ENCODE data around the gene SULT1A2.
"Not testable (repeated sequence)": the region's sequence is repeated elsewhere in the genome, so short reads cannot be mapped to it uniquely, and the experiment has no call there.

SULT1A2 gene

DNA sequence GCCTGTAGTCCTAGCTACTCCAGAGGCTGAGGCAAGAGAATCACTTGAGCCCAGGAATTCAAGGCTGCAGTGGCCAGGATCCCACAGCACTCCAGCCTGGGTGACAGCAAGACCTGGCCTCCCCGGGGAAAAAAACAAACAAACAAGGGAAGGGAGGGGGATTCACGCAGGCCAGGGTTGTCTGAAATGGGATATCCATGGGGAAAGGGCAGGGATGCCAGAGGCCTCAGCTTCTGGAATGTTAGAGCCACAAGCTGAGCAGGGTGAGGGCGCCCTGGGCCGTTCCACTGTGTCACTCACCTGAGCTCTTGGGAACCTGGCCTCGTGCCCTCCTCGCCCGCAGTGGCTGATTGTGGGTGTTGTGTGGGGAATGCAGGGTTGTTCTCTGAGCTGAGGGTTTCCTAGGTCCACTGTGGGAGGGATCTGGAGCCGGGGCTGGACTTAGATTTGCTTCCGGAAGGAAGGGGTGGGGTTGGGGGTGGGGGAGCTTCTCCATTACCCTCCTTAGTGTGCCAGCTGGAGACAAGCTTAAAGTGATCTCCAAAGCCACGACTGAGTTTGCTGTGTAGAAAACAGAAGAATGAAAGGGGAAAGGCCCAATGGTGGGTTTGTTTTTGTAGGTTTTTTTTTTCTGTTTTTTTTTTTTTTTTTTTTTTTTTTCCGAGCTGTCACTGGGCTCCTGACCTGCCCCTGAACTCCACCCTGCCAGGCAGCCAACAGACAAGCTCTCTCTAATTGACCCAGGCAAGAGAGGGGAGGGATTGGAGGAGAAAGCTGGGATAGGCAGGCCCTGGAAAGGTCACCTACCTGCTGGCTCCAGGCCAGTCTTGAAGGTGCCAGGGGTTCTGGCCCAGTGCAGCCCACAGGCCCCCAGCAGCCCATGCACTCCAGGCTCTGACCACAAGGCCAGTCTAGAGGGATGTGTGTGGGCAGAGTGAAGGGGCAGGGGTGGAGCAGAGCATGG is 13.1 kb upstream of the SULT1A2 start, which contains the start of gene SULT1A1:
SULT1A1 (minus strand) TSS at position 414 of the 964 bp plus-strand sequence. CDS start 1,189 bp downstream, outside the sequence.
- no peak for DNase-seq

DNA sequence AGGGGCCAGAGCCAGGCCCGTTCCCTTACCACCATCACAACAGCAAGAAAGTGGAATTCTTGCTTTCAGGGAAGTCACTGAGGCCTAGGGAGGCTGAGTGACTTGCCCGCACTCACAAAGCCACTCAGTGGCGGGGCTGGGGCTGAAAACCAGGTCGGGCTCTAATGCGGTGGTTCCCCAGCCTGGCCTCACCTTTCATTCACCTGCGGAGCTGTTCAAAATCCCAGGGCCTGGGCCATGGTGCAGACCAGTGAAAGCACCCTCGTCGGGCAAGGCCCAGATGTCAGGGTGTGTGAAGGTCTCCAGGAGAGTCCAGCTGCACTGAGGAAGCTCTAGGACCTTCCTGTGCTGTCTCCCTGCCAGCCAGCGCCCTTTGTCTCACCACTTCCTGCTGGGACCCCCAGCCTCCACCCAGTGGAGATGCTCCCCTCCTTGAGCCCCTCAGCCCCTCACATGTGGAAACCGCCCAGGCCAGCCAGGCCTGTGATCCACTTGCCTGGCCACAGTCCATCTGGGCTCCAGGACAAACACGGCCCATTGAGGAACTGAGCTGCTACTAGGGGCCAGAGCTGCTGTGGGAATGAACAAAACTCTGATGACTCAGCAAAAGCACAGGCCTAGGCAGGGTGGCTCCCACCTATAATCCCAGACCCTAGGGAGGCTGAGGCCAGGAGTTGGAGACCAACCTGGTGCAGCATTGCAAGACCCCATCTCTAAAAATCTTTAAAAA is 12.2 kb upstream of the SULT1A2 start:
- DNase-seq, result not testable (repeated sequence)

DNA sequence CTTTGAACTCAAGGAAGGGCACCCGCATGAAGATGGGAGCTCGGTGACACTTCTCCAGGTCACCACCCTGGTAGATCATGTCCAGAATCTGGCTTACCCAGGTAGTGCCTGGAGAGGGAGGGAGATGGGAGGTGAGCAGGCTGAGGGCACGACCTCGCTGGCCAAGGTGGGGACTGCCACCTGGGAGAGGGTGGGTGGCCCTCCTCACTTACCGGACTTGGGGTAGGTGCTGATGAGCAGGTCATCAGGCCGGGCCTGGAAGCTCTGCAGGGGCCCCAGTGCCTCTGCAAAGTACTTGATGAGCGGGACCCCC is 11.6 kb upstream of the SULT1A2 start:
- DNase-seq, result not testable (repeated sequence)

DNA sequence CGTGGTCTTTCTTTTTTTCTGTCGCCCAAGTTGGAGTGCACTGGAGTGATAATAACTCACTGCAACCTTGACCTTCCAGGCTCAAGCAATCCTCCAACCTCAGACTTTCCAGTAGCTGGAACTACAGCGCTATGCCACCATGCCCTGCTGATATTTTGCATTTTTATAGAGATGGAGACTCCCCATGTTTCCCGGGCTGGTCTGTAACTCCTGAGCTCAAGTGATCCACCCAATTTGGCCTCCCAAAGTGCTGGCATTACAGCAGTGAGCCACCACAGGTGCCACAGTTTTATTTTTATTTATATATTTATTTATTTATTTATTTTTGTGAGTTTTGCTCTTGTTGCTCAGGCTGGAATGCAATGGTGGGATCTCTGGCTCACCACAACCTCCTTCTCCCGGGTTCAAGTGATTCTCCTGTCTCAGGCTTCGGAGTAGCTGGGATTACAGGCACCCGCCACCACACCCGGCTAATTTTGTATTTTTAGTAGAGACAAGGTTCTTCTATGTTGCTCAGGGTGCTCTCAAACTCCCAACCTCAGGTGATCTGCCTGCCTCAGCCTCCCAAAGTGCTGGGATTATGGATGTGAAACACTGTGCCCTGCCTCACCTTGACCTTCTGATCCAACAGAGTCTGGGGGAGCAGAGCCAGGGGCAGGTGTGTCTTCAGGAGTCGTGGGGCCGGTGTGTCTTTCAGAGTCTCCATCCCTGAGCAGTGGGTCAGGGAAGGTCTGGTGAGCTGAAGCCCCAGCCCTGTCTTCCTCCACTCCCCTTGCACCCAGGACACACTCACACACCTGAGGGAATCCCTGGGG is 11.0 kb upstream of the SULT1A2 start:
- DNase-seq, result not testable (repeated sequence)

DNA sequence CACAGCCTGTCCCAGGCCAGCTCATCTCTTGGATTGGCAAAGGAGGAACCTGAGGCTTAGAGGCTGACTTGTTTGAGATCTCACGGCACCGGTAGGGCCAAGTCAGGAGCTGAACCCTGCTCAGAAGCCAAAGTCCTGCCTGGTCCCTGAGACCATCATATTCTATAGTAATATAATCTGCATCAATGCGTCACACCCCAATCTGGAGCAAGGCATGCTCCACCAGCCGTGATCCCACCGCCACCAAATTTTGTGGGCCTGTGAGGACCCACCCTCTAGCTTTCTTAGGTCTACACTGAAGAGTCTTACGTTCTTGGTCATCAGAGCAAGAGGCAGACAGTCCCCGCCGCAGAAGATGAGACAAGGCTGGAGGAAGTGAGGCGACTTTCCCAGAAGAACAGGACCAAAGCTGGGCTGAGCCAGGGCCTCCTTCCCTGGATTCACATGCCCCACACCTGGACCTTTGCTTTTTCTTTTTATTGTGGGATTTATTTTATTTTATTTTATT is 10.3 kb upstream of the SULT1A2 start:
- DNase-seq, result no peak

DNA sequence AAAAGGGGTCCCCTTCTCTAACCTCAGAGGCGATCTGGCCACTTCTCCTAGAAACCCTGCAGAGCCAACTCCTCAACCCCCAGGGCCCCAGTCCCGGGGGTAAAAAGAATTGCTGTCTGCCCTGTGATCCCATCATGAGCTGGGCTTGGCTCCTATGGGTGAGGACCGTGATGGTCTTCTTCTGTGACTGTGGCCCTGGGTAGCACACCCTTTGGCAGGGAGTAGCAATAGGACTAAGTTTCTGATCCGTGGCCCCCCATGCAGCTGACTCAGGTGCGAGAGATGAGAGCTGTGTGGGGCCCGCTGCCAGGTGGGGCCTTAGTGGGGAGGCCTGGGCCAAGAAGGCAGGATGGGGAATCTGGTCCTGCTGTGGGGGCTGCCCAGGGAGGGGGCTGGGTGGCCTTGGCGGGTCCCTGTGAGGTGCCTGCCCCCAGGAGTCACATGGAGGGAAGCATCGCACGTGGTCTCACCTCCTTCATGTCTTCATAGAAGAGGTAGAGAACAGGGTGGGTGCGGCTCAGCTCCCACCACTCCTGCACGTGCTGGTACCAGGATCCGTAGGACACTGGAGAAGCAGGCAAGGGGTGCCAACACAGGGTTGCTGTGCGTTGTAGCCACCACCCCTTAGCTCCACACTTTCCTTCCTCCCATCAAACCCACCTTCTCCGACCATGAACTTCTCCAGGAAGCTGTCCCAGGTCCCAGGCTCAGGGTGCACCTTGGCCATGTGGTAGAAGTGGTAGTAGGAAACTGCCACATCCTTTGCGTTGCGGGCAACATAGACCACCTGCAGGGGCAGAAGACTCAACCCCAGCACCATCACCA is 9.7 kb upstream of the SULT1A2 start:
- no peak for DNase-seq

DNA sequence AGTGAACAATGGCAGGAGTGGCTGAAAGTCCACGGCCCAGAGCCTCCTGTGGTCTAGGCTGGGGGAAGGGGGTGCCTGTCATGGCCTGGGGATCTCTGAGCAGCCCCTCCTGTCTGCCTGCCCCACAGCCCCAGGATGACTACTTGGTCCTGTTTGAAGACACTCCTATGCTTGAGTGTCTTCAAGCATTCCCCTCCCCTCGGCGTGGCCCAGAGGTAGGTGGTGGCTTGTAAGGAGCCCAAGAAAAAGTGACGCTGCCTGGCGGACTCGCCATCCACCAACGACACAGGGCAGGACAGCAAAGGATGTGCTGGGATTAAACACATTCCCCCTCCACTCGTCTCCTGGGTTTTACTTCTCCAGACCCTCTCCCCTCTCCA is 7.3 kb upstream of the SULT1A2 start:
- DNase-seq, result no peak

DNA sequence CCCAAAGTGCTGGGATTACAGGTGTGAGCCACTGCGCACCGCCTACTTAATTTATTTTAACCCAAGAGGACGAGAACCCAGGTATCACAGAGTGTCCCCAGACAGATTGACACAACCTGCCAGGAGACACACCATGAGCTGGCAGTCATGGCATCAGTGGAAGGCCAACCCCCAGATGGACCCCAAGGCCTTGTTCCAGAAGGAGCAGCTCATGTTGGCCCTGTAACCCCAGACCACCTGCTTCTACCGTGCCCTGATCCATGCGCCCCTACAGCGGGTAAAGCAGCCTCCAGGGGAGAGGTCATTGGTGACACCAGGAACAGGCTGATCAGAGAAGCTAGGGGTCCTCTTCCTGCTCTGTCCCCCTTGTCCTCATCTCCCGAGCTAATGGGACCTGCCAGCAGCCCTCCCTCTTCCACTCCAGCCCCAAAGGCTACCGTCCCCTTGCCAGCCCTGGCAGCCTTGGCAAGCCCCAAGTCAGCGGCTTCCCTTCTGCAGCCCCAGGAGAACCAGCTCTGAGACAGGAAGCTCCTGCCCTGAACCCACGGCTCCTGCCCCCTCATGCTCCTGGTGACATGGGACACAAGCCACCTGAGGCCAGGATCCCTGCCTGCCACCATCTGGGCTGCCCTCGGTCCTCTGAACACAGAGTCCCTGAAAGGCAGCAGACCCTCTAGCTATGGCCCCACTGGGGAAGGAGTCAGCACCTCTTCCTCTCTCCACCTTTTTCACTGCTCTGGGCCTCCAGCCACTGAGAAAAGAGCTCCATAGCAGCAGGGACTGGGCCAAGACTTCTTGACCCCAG is 6.7 kb upstream of the SULT1A2 start:
- DNase-seq, result no peak

DNA sequence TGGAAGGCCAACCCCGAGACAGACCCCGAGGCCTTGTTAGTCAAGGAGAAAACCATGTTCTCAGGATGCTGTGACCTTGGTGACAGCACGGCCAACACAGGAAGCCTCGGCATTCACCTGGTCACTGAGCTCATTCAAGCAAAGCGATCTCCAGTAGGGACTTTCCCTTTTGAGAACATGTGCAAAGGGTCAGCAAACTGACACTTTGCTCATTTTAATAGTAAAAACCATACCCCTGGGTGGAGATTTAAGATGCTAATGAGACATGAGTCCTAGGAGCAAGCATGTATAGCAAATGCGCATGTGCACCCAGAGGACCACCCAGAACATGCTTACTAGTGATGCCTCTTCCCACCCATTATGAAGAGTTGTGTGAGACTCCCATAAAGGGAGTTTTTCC is 5.7 kb upstream of the SULT1A2 start:
- DNase-seq, result no peak

DNA sequence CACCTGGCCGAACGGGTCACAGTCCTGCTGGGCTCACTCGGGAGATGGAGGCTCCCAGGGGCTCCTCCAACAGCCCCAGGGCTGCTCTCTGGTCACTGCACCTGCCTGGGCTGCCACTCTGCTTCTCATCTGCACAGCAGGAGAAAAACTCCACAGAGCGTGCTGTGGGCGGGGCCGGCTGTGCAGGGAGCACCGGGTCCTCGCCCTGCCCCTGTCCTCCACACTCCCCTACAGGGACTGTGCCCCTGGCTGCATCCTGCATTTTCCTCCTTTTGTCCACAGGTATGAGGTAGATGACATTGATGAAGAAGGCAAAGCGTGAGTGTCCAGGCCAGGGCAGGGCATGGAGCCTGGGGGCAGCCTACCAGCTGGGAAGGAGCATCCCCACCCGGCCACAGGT is 5.2 kb upstream of the SULT1A2 start:
- DNase-seq, result not testable (repeated sequence)

DNA sequence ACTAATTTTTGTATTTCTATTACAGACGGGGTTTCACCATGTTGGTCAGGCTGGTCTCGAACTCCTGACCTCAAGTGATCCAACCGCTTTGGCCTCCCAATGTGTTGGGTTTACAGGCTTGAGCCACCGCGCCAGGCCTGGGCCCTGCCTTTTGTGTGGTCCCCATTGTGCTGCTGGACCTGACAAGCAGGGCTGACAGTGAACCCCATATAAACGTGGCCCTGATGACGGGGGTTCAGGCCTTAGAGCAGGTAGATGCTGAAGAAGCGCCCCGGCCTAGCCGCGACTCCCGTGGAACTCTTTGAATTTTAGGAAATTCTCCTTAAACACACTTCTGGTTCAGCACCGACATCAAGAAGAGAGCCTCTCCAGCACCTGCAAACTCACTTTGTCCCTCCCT is 4.7 kb upstream of the SULT1A2 start:
- not testable (repeated sequence) for DNase-seq

DNA sequence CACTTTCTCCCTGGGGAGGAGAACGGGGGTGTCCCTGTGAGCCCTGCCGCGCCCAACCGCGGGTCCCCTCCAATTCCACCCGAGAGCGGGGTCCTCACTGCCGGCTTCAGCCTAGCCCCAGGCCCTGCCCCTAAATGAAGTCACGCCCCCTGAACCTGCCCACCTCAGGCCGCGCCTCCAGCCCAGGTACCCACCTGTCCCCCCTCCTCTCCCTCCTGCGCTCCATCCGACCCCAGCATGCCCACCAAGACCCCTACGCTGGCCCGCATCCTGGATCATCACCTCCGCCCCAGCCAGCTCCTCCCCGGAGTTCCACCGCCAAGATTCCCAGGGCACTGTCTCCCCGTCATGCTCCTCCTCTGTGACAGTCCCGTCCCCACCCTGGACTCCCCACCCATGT is 4.1 kb upstream of the SULT1A2 start:
- DNase-seq, result not testable (repeated sequence)

DNA sequence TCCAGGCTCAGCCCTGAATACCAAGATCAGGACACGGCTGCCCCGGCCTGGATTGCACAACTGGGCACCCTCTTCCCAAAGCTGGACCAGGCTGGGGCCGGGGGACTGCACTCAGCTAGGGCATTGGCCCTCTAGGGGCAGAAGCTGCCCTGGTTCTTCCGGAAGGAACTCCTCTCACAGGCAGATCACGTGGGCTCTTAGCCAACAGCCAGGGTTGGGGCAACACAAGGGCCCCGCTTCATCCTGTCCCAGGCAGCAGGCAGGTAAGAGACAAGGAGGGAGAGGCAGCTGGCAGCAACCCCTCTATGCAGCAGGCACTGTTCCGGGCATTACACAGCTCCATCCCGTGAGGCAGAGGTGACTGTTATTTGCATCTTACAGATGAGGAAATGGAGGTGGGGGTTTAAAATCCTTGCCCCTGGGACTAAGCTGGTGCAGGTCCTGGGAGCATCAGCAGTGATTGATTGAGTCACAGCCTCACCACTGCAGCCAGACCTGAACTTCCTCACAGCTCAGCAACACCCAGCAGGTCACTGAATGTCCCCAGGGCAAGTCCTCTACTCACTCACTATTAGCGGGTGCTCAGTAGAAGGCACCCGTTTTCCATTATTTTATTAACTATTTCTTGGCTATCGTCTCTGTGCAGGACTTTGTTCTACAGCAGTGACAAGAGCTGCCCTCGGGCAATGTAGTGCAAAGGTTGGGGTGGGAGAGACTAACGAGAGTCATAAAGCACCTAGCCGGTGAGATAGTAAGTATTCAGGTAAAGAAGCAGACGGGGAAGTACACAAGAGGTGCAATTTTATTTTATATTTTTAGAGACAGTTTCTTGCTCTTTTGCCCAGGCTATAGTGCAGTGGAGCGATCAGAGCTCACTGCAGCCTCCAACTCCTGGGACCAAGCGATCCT is 2.8 kb upstream of the SULT1A2 start:
- not testable (repeated sequence) for DNase-seq

DNA sequence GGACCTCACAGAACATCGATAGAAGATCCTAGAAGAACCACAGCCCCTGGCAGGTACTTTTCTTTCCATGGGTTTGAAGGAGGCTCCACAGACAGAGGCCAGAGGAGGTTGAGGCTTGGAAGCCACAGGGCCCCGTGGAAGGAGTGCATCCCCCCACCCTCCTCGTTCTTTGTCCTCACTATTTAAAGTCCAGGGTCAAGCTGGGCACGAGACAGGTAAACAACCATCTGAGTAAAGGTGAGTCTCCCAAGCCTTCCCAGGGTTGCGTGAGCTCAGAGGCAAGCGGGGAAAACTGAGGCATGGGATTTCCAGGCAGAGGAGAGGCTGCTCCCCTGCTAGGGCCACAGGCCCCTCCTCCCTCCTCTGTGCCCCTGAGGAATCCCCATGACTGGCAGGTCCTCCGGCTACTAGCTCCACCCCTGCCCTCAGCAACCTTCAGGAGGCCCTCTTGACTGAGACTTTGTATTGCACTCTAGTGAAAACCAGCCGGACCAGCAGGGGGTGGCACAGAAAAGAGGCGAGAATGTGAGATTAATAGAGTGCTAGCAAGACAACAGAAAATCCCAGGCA is 927 bp upstream of the SULT1A2 start:
- DNase-seq, result no peak

DNA sequence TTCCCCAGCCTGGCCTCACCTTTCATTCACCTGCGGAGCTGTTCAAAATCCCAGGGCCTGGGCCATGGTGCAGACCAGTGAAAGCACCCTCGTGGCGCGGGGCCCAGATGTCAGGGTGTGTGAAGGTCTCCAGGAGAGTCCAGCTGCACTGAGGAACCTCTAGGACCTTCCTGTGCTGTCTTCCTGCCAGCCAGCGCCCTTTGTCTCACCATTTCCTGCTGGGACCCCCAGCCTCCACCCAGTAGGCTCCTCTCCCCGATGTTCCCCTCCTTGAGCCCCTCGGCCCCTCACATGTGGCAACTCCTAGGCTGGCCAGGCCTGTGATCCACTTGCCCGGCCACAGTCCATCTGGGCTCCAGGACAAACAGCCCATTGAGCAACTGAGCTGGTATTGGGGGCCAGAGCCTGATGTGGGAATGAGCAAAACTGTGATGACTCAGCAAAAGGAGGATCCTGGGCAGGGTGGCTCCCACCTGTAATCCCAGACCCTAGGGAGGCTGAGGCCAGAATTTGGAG is 677 bp downstream of the SULT1A2 start:
- no peak for DNase-seq

DNA sequence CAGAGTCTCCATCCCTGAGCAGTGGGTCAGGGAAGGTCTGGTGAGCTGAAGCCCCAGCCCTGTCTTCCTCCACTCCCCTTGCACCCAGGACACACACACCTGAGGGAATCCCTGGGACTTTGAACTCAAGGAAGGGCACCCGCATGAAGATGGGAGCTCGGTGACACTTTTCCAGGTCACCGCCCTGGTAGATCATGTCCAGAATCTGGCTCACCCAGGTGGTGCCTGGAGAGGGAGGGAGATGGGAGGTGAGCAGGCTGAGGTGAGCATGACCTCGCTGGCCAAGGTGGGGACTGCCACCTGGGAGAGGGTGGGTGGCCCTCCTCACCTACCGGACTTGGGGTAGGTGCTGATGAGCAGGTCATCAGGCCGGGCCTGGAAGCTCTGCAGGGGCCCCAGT is 1.4 kb downstream of the SULT1A2 start:
- DNase-seq, result not testable (repeated sequence)

DNA sequence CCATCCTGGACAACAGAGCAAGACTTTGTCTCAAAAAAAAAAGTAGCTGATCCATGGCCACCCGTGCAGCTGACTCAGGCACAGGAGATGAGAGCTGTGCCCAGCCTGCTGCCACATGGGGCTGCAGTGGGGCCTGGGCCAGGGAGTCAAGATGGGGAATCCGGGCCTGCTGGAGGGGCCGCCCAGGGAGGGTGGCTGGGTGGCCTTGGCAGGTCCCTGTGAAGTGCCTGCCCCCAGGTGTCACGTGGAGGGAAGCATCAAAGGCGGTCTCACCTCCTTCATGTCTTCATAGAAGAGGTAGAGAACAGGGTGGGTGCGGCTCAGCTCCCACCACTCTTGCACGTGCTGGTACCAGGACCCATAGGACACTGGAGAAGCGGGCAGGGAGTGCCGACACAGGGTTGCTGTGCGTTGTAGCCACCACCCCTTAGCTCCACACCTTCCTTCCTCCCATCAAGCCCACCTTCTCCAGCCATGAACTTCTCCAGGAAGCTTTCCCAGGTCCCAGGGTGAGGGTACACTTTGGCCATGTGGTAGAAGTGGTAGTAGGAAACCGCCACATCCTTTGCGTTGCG is 3.8 kb downstream of the SULT1A2 start:
- DNase-seq, result no peak

DNA sequence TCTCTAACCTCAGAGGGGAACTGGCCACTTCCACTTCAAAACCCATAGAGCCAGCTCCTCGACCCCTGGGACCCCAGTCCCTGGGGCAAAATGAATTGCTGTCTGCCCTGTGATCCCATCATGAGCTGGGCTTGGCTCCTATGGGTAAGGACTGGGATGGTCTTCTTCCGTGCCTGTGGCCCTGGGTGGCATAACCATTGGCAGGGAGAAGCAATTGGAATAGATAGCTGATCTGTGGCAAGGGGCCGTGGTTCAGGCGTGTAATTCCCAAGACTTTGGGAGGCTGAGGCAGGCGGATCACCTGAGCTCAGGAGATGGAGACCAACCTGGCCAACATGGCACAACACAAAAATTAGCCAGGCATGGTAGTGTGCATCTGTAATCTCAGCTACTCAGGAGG is 4.3 kb downstream of the SULT1A2 start:
- DNase-seq, result no peak

DNA sequence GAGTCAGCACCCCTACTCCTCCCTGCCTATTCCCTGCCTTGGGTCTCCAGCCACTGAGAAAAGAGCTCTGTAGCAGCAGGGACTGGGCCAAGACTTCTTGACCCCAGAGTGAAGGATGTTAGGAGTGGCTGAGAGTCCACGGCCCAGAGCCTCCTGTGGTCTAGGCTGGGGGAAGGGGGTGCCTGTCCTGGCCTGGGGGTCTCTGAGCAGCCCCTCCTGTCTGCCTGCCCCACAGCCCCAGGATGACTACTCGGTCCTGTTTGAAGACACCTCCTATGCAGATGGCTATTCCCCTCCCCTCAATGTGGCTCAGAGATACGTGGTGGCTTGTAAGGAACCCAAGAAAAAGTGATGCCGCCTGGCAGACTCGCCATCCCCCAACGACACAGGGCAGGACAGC is 5.5 kb downstream of the SULT1A2 start:
- no peak for DNase-seq
